NCI-H2171 (cell line): ENCODE measurements around the gene C16orf92.

ENCODE experiments used
- DNase-seq: peaks from one replicate; lab custom pipeline; 2025; lab: John Stamatoyannopoulos, UW

The C16orf92 gene

DNA sequence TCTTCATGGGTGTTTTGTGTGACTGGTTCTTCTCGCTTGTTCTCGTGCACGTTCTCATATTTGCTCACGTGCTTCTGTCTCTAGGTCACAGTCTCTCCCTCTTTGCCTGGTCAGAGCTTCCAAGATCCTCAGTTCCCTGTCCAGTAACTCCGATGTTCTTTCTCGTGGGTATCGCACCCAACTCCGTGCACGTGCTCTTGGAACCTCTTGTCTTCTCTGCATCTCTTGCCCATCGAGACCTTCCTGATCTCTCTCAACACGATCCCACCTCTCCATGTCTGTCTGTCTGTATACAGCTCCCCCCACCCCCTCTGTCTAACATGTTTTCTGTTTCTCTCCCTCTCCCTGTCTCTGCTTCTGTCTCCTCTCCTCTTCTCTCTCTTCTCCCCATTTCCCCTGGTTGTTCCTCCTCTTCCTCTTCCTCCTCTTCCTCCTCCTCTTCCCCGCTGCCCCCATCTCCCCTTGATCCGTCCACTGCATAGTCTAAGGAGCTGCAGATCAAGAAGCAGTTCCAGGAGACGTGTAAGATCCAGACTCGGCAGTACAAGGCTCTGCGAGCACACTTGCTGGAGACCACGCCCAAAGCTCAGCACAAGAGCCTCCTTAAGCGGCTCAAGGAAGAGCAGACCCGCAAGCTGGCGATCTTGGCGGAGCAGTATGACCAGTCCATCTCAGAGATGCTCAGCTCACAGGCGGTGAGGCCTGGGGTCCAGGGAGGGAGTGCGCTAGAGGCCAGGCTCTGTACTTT lies 33.7 kb upstream of the C16orf92 start:
- DNase-seq = no peak

DNA sequence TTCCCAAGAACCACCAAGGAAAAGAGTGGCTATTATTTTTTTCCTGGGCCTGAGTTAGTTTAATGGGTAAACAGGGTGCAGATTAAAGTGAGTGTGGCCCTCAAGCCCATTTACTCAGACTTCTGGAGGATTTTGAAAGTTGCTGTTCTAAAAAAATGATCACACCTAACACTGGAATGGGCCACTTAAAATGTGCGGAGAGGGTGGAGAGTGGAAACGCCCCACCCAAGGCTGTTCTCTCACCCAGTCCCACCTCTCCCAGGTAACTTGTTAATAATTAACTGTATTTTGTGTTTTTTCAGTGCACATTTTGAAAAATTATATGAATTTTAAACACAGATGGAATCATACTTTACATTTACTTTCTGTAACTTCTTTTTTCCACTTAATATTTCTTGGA lies 33.0 kb upstream of the C16orf92 start:
- no peak for DNase-seq

DNA sequence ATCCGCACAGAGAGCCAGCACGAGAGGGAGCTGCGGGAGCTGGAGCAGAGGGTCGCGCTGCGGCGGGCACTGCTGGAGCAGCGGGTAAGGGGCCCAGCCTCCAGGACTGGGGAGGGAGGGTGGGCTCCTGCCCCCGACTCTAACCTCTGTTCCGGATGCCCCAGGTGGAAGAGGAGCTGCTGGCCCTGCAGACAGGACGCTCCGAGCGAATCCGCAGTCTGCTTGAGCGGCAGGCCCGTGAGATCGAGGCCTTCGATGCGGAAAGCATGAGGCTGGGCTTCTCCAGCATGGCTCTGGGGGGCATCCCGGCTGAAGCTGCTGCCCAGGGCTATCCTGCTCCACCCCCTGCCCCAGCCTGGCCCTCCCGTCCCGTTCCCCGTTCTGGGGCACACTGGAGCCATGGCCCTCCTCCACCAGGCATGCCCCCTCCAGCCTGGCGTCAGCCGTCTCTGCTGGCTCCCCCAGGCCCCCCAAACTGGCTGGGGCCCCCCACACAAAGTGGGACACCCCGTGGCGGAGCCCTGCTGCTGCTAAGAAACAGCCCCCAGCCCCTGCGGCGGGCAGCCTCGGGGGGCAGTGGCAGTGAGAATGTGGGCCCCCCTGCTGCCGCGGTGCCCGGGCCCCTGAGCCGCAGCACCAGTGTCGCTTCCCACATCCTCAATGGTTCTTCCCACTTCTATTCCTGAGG lies 32.0 kb upstream of the C16orf92 start:
- no peak for DNase-seq

DNA sequence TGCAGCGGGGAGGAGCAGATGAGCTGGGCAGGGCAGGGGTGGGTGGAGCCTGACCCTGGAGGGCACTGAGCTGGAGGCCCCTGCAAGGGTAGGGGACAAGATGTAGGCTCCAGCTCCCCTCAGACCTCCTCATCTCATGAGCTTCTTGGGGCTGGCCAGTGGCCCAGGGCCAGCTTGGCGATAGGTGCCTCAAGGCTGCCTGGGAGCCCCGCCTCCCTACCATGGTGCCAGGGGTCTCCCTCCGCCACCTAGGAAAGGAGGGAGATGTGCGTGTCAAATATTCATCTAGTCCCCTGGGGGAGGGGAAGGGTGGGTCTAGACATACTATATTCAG lies 31.5 kb upstream of the C16orf92 start:
- DNase-seq = no peak

DNA sequence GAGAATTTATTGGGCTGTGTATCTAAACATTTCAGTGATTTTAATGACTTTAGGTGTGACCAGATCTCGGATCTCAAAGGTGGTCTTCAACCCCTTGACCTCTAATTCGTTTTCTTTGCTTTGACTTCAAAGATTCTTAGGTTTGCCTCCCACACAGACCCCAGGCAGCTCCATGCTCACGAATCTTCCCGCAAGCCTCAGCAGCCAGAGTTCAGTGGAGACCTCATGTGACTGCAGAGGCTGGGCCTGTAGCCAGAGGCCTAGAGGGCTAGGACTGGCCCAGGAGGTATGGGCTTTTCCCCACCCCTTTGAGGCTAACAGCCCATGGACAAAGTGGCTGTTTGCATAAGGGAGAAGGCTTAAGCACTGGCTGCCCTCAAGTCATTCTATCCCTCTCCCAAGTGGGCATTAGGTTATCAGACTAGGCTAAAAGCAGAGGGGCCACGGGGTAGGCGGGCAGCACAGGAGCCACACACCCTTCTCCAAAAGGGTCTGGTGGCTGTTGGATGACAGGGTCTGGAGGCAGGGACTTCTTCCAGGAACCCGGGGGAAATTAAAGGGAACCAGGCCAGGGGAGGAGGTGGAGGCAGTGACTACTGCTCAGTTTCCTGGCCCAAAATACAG lies 30.5 kb upstream of the C16orf92 start:
- DNase-seq = no peak

DNA sequence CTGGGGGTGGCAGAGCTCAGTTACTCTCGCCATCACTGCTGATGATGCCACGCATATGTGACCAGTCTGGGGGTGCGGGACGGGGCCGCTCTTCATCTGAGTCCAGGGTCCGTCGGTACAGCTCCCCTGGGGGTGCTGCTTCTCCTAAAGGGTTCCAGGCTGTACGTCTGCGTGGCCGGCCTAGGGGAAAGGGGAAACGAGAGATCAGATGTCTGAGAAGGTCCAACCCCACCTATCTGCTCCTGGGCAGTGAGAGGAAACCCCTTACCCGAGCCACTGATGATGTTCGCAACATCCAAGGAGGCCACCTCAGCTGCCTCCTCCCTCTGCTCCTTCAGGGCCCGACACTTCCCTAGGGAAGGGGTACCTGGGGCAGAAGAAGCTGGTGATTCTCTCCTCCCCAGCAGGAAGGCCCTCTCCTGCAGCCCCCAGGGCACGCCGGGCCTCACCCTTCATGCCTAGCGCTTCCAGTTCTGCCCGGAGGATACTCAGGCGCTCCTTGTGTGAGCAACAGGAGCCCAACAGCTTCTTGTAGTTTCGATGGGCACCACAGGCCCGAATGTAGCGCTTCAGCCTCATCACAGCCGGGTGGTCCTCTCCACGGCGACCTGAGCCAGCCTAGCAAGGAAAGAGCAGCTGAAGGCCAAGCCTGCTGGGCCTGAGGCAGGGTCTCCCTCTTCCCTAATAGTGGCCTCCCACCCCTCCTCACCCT lies 29.7 kb upstream of the C16orf92 start:
- no peak for DNase-seq

DNA sequence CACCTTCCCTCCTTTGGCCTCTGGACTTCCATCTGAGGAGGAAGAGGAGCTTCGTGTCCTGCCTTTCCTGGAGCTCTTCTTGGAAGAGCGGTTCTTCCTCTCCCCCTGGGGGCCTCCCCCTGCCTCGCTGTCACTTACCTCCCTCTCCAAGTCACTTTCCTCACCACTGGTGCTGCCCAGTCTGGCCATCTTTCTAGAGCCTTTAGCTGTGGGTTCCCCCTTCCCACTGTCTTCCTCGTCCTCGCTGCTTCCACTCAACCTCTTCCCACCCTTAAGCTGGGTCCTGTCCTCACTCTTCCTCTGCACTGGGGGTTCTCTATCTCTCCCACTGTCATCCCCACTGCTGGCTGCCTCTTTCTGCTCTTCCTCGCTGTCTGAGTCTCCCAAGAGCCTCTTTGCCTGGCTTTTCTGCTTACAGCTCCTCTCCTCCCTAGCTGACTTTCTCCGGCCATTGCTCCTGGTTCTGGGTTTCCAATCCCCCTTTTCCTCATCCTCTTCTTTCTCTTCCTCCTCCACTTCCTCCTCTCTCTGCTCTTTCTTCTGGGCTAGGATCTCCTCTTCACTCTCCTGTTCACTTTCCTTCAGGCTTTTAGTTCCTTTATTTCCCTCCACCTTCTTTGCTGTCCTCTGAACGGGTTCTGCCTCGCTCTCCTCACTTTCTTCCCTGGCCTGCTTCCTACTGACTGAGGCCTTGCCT lies 28.9 kb upstream of the C16orf92 start:
- DNase-seq = no peak

DNA sequence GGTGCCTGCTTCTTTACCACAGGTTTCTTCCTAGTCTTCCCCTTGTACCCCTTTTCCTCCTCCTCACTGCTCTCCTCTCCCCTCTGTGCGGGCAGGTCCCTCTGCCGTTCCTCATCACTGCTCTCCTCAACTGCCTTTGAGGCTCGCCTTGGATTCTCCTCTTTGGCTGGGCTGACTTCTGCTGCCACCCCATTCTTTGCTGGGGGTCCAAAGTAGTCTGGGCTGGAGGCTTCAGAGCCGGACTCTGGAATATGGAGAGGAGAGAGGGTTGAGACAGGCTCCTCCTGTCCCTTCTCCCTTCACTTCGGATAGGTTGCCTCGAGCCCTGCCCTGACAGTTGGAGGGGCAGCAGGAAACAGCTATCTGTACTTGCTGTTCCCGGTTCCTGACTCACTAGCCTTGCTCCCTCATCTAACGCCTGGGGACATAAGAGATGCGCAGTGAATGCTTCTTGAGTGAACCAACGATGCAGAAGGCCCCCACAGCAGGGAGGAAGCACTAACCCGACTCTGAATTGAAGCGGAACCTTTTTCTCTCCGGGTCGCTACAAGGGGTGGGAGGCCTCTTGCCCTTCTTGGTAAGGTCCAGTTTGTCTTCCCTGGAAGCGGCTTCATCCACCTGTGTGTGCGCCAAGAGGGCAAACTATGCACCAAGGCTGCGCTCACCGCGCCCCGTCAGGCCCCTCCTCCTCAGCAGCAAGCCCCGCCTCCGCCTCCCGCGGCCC lies 28.2 kb upstream of the C16orf92 start:
- no peak for DNase-seq

DNA sequence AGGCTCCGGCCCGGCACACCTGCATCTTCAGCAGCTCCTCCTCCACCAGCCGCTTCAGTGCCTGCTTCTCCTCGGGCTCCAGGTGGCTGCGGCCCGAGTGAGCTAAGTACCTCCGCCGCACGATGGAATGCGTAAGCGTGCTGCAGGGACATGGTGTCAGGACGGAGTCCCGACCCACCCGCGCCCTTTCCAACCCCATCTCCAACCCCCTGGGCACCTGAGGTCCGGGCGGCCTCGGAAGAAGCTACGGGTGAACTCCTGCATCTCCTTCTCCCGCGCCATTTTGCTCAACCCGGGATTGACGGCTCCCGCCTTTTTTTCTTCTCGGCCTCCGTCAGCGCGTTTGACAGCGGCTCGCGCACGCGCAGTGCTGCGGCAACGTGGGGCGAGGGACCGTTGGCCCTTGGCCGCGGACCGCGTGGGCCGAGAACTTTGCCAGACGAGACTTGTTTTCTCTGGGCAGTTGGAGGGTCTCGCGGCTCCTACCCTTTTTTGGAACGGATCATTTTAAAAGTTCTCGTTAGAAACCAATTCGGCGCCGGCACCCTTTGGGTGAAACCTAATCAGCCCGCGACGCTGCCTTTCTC lies 27.6 kb upstream of the C16orf92 start, which contains the start of gene HIRIP3:
Gene HIRIP3, minus strand, starts transcription at position 294 of the 587 bp plus-strand sequence. Its CDS starts 12 bp downstream, at position 282.
- peak; percentile 87 for DNase-seq

DNA sequence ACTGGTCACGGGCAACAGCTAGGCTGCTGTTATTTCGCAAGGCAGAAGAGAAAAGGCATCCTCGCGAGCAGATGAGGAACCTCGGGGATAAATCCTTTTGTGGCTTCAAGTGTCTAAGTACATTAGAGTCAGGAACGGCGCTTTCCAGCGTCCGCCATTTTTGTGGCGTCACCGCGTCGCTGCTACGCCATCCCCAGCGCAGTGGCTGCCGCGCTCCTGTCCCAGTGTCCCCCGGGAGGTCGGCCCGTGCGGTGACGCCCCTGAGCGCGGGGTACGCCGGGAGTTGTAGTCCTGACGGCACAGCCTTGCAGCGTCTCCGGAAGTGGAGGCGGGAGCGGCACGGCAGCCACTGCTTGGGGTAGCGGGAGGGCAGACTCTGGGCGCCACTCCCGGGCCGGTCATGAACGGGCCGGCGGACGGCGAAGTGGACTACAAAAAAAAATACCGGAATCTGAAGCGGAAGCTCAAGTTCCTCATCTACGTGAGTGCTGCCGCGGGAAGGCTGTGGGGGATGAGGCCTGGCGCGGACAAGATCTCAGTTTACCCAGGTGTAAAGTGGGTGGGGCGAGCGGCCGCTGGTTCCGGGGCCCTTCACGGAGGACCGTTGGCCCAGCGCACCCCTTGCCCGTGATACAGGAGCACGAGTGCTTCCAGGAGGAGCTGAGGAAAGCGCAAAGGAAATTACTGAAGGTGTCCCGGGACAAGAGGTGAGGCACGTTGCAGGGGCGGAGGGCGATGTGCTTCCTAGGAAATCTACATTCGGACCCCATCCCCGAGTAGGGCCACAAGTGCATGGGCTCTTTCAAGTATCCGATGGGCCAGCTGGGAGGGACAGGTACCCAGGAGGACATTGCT lies 26.9 kb upstream of the C16orf92 start, which contains the start of gene INO80E:
Gene INO80E, plus strand, starts transcription at position 331 of the 855 bp plus-strand sequence. Its CDS starts 70 bp downstream, at position 401.
- peak; percentile 98 for DNase-seq

DNA sequence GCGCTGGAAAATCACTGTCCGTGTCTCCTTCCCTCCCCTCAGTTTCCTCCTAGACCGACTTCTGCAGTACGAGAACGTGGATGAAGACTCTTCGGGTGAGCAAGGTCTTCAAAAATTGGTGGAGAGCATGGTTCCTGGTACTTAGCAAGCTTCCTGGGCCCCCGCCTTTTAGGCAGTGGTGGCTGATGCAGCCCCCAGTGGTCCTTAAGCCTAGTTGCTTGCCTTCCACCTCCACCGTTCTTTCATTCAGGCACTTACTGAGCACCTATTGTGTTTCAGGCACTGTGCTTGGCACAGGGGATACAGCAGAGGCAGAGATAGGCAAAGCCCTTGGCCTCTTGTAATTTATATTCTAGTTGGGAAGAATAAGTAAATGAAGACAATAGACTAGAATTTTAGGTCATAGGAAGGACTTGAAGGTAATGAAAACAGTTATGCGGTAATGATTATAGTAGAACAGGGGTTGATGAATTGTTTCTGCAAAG lies 26.2 kb upstream of the C16orf92 start:
- DNase-seq = no peak

DNA sequence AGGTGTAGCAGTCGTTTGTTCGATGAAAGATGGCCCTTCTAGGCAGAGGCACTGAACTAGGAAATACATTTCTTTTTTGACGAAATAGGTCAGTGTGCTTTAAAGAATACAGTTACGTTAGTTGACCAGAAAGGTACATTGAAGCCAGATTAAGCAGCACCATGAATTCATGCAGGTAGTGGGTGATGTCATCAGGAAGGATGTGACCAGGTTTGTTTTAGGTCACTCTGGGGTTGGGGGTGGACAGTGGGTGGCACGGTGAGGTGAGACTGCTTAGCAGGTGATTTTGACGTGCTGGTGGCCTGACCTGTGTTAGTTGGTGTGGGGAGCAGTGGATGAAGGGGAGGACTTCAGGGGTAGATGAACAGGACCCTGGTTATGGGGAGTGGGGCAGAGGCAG lies 23.4 kb upstream of the C16orf92 start:
- DNase-seq = no peak

DNA sequence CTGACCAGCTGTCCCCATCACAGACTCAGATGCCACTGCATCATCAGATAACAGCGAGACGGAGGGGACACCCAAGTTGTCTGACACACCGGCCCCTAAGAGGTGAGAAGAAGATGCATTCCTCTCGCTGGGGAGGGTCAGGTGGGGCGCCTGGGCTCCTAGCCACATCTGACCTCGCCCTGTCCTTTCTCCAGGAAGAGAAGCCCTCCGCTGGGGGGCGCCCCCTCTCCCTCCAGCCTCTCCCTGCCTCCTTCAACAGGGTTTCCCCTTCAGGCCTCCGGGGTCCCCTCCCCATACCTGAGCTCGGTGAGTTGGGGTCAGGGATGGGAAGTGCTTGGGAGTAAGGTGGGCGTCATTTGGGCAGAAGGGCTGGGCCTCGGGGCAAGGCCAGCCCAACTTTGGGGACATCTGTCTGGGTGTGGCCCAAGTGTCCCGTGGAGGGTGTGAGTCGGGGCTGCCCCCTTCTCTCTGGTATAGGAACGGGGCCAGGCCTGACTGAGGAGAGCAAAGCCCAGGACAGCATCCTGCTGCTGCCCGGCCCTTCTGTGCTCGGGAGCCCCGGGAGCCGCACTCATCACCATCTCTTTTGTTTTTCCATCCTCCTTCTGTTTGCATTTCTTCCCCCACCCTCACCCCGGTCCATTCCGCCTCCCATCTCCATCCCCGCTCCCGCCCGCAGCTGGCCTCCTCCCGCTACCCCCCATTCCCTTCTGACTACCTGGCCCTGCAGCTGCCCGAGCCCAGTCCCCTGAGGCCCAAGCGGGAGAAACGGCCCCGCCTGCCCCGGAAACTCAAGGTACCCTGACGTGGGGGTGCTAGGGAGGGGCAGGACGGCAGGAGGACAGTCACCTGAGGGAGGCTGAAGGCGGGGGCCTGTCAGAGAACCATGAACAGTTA lies 22.0 kb upstream of the C16orf92 start:
- no peak for DNase-seq

DNA sequence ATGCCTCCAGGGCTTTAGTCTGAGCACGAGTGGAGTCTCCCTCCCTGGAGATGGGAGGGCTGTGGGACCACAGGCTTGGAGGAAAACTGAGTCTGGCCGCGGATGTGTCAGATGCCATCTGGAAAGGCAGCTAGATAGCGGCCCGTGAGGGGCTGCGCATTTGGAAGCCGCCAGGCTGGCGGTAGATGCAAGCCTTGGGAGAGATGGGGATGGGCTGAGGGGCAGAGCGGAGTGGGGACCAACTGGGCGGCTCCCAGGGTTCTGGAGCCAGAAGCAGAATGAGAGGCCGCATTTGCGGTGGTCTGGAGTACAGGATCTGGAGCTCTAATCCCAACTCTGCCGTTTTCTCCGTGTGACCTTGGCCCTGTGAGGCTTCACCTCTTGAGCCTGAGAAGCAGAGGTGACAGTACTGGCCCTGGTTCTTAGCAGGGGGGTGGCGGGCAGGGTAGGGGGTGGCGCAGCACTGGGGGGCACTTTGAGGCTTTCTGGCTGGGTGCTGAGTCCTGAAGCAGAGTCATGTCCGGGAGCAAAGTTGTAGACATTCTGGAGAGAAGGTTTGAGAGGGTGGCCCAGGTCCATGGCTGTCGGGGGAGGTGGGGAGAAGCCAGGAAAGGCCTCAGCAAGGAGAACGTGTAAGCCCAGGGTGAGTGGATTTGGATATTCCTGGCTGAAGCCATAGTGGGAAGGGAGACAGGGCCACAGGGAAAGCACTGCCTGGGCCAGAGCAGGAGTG lies 20.2 kb upstream of the C16orf92 start:
- DNase-seq = no peak

DNA sequence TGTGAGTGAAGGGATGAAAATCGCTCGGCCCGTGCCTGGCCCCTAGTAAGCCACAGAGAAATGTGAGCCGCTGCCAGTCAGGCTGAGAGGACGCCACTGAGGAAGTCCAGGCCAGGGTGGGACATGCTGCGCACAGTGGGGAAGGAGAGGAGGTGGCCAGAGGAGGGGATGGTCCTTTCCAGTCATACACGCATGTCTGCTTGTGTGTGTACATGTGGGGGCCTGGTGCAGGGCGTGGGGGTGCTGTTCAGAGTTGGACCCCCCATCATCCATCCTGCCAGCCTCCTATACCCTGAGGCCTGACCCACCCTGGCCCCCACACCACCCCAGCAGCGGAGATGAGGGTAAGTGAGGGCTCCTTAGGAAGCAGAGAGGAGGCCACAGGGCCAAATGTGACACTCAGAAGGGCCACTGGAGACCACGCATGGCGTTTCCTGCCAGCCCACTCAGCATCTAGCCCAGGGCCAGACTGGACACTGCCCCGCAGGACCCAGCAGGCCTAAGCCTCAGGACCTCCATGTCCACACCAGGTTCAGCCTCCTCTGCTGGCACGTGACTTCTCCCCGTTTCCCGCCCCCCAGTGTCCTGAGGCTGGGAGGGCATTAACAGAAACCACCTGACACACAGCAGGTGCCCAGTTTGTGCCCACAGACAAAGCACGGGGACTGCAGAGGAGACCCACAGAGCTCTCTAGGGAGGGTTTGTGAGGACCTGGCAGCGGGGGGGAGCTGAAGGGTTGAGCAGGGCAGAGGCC lies 19.2 kb upstream of the C16orf92 start:
- no peak for DNase-seq

DNA sequence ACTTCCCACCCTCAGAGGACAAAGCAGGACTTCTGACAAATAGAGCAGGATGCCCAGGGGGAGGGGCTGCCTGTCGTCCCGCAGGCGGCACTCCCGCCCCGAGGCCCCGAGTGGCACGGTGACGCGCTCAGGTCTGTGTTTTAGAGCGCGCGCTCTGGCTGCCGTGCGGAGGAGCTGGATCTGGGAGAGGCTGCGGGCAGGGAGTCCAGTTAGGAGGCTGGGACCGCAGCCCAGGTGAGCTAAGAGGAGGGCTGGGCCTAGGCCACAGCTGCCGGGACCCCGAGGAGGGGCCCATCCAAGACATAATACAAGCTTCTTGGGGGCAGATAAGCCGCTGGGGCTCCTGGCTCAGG lies 18.6 kb upstream of the C16orf92 start:
- no peak for DNase-seq

DNA sequence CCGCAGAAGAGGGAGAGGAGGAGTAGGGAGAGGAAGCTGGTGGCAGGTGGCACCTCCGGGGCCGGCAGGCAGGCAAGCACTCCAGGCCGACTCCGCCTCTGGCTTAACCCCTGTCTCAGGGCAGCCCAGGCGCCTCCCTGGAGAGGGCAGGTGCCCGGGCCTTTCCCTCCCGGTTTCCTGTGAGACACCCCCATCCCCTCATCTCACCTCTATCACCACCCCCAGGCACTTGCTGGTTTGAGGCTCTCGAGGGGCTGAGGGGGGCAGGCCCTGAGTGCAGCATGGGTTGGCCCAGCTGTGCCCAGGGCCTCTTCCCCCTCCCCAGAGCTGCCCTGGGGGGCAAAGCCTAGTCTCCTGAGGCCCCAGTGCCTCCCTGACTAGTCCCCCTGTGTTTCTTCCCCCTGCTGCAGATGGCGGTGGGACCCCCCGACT lies 18.2 kb upstream of the C16orf92 start:
- DNase-seq = no peak
